Hepatocyte (in vitro differentiated cells): Measurements from ENCODE around the gene ARSG.

Experiments
- EZH2 ChIP-seq: fragments of 200-600 bp; sonication (generic); IDR thresholded peaks from 2 replicates; pipeline ENCODE4 v1.6.1; 2016; ENCODE audit warnings: antibody characterized with exemption, mild to moderate bottlenecking, borderline replicate concordance
- EZH2phosphoT487 ChIP-seq: fragments of 200-600 bp; sonication (generic); IDR thresholded peaks from one replicate; pipeline ENCODE4 v1.6.1; 2018; ENCODE audit warnings: antibody characterized with exemption, mild to moderate bottlenecking, low read depth, moderate library complexity; ENCODE audit not compliant: unreplicated experiment, severe bottlenecking
- TF ChIP-seq, protein P1 (sequence below): fragments of 200-600 bp; sonication (generic); IDR thresholded peaks from 2 replicates; pipeline ENCODE4 v1.5.1; 2016; ENCODE audit warnings: antibody characterized with exemption, mild to moderate bottlenecking; ENCODE audit not compliant: poor library complexity

DNA sequence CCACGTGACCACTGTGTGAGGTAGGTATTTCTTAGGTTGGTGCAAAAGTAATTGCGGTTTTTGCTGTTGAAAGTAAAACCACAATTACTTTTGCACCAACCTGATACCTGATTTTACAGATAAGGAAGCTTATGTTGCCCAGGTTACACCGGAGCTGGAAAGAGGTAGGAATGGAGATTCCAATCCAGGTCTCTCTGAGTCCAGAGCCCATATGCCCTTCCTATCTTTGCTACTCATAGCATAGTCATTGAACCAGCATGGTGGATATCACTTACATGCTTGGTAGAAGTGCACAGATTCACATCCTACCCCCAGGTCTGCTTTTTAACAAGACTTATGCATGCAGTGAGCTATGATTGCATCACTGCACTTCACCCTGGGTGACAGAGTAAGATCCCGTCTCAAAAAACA is 61.8 kb downstream of the ARSG start:
- TF ChIP-seq, protein P1, sequence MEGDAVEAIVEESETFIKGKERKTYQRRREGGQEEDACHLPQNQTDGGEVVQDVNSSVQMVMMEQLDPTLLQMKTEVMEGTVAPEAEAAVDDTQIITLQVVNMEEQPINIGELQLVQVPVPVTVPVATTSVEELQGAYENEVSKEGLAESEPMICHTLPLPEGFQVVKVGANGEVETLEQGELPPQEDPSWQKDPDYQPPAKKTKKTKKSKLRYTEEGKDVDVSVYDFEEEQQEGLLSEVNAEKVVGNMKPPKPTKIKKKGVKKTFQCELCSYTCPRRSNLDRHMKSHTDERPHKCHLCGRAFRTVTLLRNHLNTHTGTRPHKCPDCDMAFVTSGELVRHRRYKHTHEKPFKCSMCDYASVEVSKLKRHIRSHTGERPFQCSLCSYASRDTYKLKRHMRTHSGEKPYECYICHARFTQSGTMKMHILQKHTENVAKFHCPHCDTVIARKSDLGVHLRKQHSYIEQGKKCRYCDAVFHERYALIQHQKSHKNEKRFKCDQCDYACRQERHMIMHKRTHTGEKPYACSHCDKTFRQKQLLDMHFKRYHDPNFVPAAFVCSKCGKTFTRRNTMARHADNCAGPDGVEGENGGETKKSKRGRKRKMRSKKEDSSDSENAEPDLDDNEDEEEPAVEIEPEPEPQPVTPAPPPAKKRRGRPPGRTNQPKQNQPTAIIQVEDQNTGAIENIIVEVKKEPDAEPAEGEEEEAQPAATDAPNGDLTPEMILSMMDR: no peak
- no peak for TF ChIP-seq EZH2
- no peak for TF ChIP-seq EZH2phosphoT487
